Fibroblast of lung (primary cell): ENCODE data around the gene MMP25.

Source experiments
- CTCF ChIP-seq, 2 donors: IDR thresholded peaks in 1 of 2; conservative IDR thresholded peaks in 1 of 2; 1 replicate in 1 of 2; 2 replicates in 1 of 2; pipeline ENCODE4 v1.5.1; 2011 to 2012; ENCODE audit warnings: low read length in 2 of 2, control low read depth in 1 of 2, inconsistent platforms in 1 of 2, low read depth in 1 of 2, mild to moderate bottlenecking in 1 of 2
- EZH2 ChIP-seq: IDR thresholded peaks from 2 replicates; pipeline ENCODE4 v1.5.1; 2012; ENCODE audit warnings: low read length, control low read depth, mild to moderate bottlenecking; ENCODE audit errors: missing control alignments

- TF ChIP-seq CTCF (conservative IDR thresholded peaks at IDR 0.05 in 1 of 2, IDR thresholded peaks at IDR 0.05 in 1 of 2; ENCODE audit: low read depth in 1 of 2, low read length in 2 of 2) (no peak), EZH2 (no peak)
Observed at GRCh38 chr16:3026609-3027488, 19.5 kb upstream of the MMP25 start.
